GM18861 (cell line): Measurements from ENCODE around the gene CREB3L2.
"Not testable (repeated sequence)": the region's sequence is repeated elsewhere in the genome, so short reads cannot be mapped to it uniquely, and the experiment has no call there.

Source experiments
- ATAC-seq: cut with Tn5 transposase; IDR thresholded peaks from one replicate; pipeline ENCODE4 v1.9.1; 2021; ENCODE audit not compliant: unreplicated experiment

CREB3L2 gene

GRCh38 chr7:137908106-137908505 is 93.8 kb downstream of the CREB3L2 start:
- ATAC-seq: no peak

- not testable (repeated sequence) for ATAC-seq
Measured at GRCh38 chr7:137906636-137907035, 95.2 kb downstream of the CREB3L2 start.

GRCh38 chr7:137904833-137905232 is 97.1 kb downstream of the CREB3L2 start:
- ATAC-seq: no peak

- peak; percentile 76 for ATAC-seq
Measured at GRCh38 chr7:137903382-137904169, 98.3 kb downstream of the CREB3L2 start.

- no peak for ATAC-seq
Measured at GRCh38 chr7:137900137-137900536, 101.7 kb downstream of the CREB3L2 start.

GRCh38 chr7:137898839-137899721 is 102.8 kb downstream of the CREB3L2 start:
- peak; percentile 52 for ATAC-seq

- ATAC-seq: peak; percentile 84
Measured at GRCh38 chr7:137895301-137896221, 106.3 kb downstream of the CREB3L2 start.

- no peak for ATAC-seq
Measured at GRCh38 chr7:137893143-137893742, 108.6 kb downstream of the CREB3L2 start.

GRCh38 chr7:137891016-137891655 is 110.8 kb downstream of the CREB3L2 start:
- no peak for ATAC-seq

GRCh38 chr7:137890449-137890921 is 111.4 kb downstream of the CREB3L2 start:
- ATAC-seq: no peak

- ATAC-seq: no peak
Measured at GRCh38 chr7:137888241-137888640, 113.6 kb downstream of the CREB3L2 start.

GRCh38 chr7:137886746-137887145 is 115.1 kb downstream of the CREB3L2 start:
- ATAC-seq: no peak

GRCh38 chr7:137886281-137886680 is 115.6 kb downstream of the CREB3L2 start:
- ATAC-seq: no peak

GRCh38 chr7:137885678-137886077 is 116.2 kb downstream of the CREB3L2 start:
- no peak for ATAC-seq

- ATAC-seq: no peak
Measured at GRCh38 chr7:137882806-137883205, 119.1 kb downstream of the CREB3L2 start.

GRCh38 chr7:137882261-137882668 is 119.6 kb downstream of the CREB3L2 start:
- peak; percentile 91 for ATAC-seq

GRCh38 chr7:137881607-137882260 is 120.2 kb downstream of the CREB3L2 start:
- no peak for ATAC-seq

GRCh38 chr7:137880432-137880831 is 121.5 kb downstream of the CREB3L2 start:
- no peak for ATAC-seq
